Mesodermal cell (in vitro differentiated cells): Measurements from ENCODE around the gene SNX12.
"Not testable (repeated sequence)": the region's sequence is repeated elsewhere in the genome, so short reads cannot be mapped to it uniquely, and the experiment has no call there.

Source experiments
- H3K27ac ChIP-seq: 2 replicates; pipeline ENCODE4 v1.7.0; 2013; ENCODE audit warnings: mild to moderate bottlenecking, low read depth, low read length, moderate library complexity; ENCODE audit not compliant: severe bottlenecking
- H3K36me3 ChIP-seq: 2 replicates; pipeline ENCODE4 v1.7.1; 2013; ENCODE audit warnings: mild to moderate bottlenecking, low read length, moderate library complexity; ENCODE audit not compliant: control insufficient read depth, insufficient read depth
- H3K4me1 ChIP-seq: one replicate; pipeline ENCODE4 v1.7.1; 2013; ENCODE audit warnings: mild to moderate bottlenecking, low read length; ENCODE audit not compliant: insufficient read depth, control insufficient read depth, poor library complexity, severe bottlenecking
- H3K4me3 ChIP-seq: 2 replicates; pipeline ENCODE4 v1.7.0; 2013; ENCODE audit warnings: low read length, control low read depth, mild to moderate bottlenecking; ENCODE audit not compliant: insufficient read depth, poor library complexity, severe bottlenecking; ENCODE audit errors: extremely low read depth
- H3K9me3 ChIP-seq: 2 replicates; pipeline ENCODE4 v1.7.1; 2013; ENCODE audit warnings: mild to moderate bottlenecking, low read length, moderate library complexity; ENCODE audit not compliant: control insufficient read depth
- WGBS, 2 experiments: methylation state at CpG; one replicate each; pipeline ENCODE4 v1.1.5; 2013; ENCODE audit warnings: missing lambda C conversion rate in 2 of 2; ENCODE audit not compliant: insufficient coverage in 2 of 2; 5-methylcytosine and 5-hydroxymethylcytosine counted together

The SNX12 gene

DNA sequence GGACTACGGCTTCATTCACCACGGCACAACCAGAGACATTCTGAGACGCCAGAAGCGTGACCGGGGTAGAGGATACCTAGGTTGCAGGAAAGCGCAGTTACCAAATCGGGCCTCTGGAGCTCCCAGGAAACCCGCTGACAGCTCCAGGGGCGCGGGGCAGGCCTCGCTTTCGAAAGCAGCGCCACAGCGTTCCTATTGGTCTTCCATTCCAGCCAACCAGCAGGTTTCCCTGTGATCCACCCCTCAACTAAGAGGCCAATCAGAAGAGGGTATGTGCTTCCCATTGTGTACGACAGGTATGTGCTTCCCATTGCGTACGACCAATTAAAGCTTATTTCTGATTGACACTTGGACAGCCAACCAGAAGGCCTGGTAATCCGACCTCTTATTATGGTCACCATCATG is 14.9 kb downstream of the SNX12 start:
- no peaks in the 10 kb centered on the region for H3K4me1 ChIP-seq
- no peak overlapping the region for H3K4me3 ChIP-seq
- no peak overlapping the region for H3K27ac ChIP-seq
- no peaks in the 10 kb centered on the region for H3K9me3 ChIP-seq
- 87 to 100% methylated on average over 5 to 16 of the region's 18 CpGs for WGBS, 2 experiments
- peaks cover 28% of the 10 kb centered on the region for H3K36me3 ChIP-seq

DNA sequence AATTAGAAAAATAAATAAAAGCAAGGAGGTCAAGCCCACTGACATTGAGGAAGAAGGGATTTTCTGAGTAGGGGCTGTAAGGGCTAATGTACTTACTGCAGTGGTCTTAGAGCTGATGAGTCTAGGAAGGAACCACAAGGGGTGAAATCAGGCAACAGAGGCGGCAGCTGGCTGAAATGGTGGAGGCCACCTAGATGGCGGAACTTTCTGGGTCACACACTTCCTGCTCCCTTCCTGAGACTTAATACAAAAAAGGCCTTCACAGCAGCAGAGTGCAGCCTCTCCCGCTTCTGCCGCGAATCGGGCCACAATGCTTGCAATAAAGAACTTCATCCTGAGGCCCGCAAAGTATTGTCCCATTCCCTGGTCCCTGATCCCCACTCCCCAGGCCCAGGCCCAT is 15.4 kb downstream of the SNX12 start:
- Histone ChIP-seq H3K4me1 (no peaks in the 10 kb centered on the region), H3K27ac (no peak overlapping the region), H3K4me3 (no peak overlapping the region), H3K36me3 (peaks cover 26% of the 10 kb centered on the region), H3K9me3 (no peaks in the 10 kb centered on the region)
- 80% methylated on average over 1 of the region's 7 CpGs; no CpG with 5 or more reads in 1 of the 2 experiments for WGBS, 2 experiments

DNA sequence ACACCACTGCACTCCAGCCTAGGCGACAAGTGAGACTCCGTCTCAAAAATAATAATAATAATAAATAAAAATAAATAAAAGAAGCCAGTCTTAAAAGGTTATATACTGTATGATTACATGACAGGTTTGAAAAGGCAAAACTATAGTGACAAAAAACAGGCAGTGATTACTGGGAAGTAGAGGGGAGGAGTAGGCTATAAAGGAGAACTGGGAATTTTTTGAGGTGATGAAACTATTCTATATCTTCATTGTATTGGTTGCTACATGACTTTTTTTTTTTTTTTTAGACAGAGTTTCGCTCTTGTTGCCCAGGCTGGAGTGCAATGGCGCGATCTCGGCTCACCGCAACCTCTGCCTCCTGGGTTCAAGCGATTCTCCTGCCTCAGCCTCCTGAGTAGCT is 20.2 kb downstream of the SNX12 start:
- H3K4me1 ChIP-seq, H3K36me3 ChIP-seq, H3K27ac ChIP-seq, H3K9me3 ChIP-seq, H3K4me3 ChIP-seq: not testable (repeated sequence)
- WGBS, 2 experiments: no CpG with 5 or more reads among the region's 8 CpGs

DNA sequence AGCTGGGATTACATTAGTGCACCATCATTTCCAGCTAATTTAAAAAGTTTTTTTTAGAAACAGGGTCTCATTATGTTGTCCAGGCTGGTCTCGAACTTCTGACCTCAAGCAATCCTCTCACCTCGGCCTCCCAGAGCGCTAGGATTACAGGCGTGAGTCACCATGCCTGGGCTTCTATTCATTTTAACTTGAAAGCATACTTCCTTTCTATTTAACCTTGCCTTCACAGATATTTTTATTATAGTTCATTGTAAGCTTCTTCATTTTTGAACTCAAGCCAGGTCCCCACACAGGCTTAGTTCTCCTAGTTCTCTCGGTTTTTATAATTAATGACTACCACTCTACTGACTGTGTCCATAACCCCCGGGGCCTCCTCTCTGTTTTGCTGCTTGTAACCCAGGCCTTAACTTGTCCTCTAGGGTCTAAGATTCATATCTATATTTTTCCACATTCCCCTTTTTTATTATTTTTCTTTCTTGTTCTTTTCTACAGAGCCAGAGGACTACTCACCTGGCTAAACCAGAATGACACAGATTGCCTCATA is 50.7 kb downstream of the SNX12 start:
- 60 to 92% methylated on average over 1 to 6 of the region's 6 CpGs for WGBS, 2 experiments
- Histone ChIP-seq H3K9me3 (no peaks in the 10 kb centered on the region), H3K27ac (no peak overlapping the region), H3K4me3 (no peak overlapping the region), H3K4me1 (no peaks in the 10 kb centered on the region), H3K36me3 (no peaks in the 10 kb centered on the region)
